ENCODE results near the gene HSD11B1L. TPM values are rescaled to one million over a fixed set of nuclear protein-coding genes. Genes with fewer than 3 reads are reported as not detected.
A peak's percentile ranks its signal among the peaks of the same experiment; 100 is the strongest.

HSD11B1L gene
- total RNA-seq, result 10 to 100 TPM; 20.1 to 38.1 (median 24.8) TPM

GRCh38 chr19:5680437-5681368 lies at the start of gene HSD11B1L, which contains the start of gene MICOS13:
Gene HSD11B1L (plus strand): TSS chr19:5681027. CDS start chr19:5684833, 3,806 bp downstream.
Gene MICOS13 (minus strand): TSS chr19:5680516. CDS start chr19:5680486, 30 bp downstream.
- peak; percentile 99 for DNase-seq (ENCODE audit: low spot score in 2 of 2)
- peak within 1 kb of the TSS; percentile 97 for H3K4me3 ChIP-seq (ENCODE audit: low read depth, poor library complexity, severe bottlenecking)
- intact Hi-C loops (cut with DNase I; ENCODE audit: low total_unique reads), result loop anchor here (10.0 kb wide), 1 partner anchor 636 kb away; no protein-coding TSS in a partner anchor
- 1% methylated on average over 61 to 85 of the region's 94 CpGs for WGBS, 2 donors
- TF ChIP-seq POLR2A (IDR thresholded peaks at IDR 0.05), result no peak
- no peak for TF ChIP-seq CTCF (IDR thresholded peaks at IDR 0.05)

GRCh38 chr19:5631567-5632240 lies 49.1 kb upstream of the HSD11B1L start:
- no peak for TF ChIP-seq CTCF (IDR thresholded peaks at IDR 0.05)
- intact Hi-C loops (cut with DNase I; ENCODE audit: low total_unique reads), result no loop called here
- WGBS, 2 donors, result 55 to 62% methylated on average over 9 of the region's 9 CpGs
- peak in 1 of 2 donors; percentile 46 for DNase-seq (ENCODE audit: low spot score in 2 of 2)
- H3K4me3 ChIP-seq (ENCODE audit: low read depth, poor library complexity, severe bottlenecking), result no peak overlapping the region

- no peak for DNase-seq (ENCODE audit: low spot score in 2 of 2)
- 69 to 76% methylated on average over 4 of the region's 4 CpGs for WGBS, 2 donors
- no peak overlapping the region for H3K4me3 ChIP-seq (ENCODE audit: low read depth, poor library complexity, severe bottlenecking)
- TF ChIP-seq CTCF (IDR thresholded peaks at IDR 0.05) (no peak), POLR2A (IDR thresholded peaks at IDR 0.05) (no peak)
- intact Hi-C loops (cut with DNase I; ENCODE audit: low total_unique reads), result no loop called here
These were observed 48.6 kb upstream of the HSD11B1L start for GRCh38 chr19:5632241-5632612.

GRCh38 chr19:5632657-5633056 lies 48.2 kb upstream of the HSD11B1L start:
- H3K4me3 ChIP-seq (ENCODE audit: low read depth, poor library complexity, severe bottlenecking), result no peak overlapping the region
- WGBS, 2 donors, result 79% methylated on average over 5 of the region's 5 CpGs
- DNase-seq (ENCODE audit: low spot score in 2 of 2), result peak in 1 of 2 donors; percentile 14
- TF ChIP-seq CTCF (IDR thresholded peaks at IDR 0.05) (no peak), POLR2A (IDR thresholded peaks at IDR 0.05) (no peak)
- intact Hi-C loops (cut with DNase I; ENCODE audit: low total_unique reads), result no loop called here

GRCh38 chr19:5635427-5635826 lies 45.4 kb upstream of the HSD11B1L start:
- TF ChIP-seq POLR2A (IDR thresholded peaks at IDR 0.05), result no peak
- peak in 1 of 2 donors; percentile 23 for DNase-seq (ENCODE audit: low spot score in 2 of 2)
- WGBS, 2 donors, result 79 to 84% methylated on average over 6 of the region's 6 CpGs
- intact Hi-C loops (cut with DNase I; ENCODE audit: low total_unique reads), result no loop called here
- no peak overlapping the region for H3K4me3 ChIP-seq (ENCODE audit: low read depth, poor library complexity, severe bottlenecking)

GRCh38 chr19:5637971-5638370 lies 42.9 kb upstream of the HSD11B1L start:
- H3K4me3 ChIP-seq (ENCODE audit: low read depth, poor library complexity, severe bottlenecking), result no peak overlapping the region
- intact Hi-C loops (cut with DNase I; ENCODE audit: low total_unique reads), result no loop called here
- no peak for TF ChIP-seq CTCF (IDR thresholded peaks at IDR 0.05)
- no peak for TF ChIP-seq POLR2A (IDR thresholded peaks at IDR 0.05)
- WGBS, 2 donors, result 43 to 56% methylated on average over 1 of the region's 1 CpG
- DNase-seq (ENCODE audit: low spot score in 2 of 2), result peak in 1 of 2 donors; percentile 18
